ENCODE measurements around the gene HARS2. TPM values are rescaled to one million over a fixed set of nuclear protein-coding genes. Genes with fewer than 3 reads are reported as not detected.
"Not testable (repeated sequence)": the region's sequence is repeated elsewhere in the genome, so short reads cannot be mapped to it uniquely, and the experiment has no call there.

Gene HARS2
- total RNA-seq, 1 experiment from 2014 or later, result 28.8 TPM

GRCh38 chr5:140664359-140665119, 26.7 kb upstream of the HARS2 start, which contains the start of gene WDR55:
Gene WDR55 (plus strand): TSS chr5:140664904. CDS start chr5:140664913, 9 bp downstream.
- peak within 1 kb of the TSS; percentile 87 for H3K4me3 ChIP-seq
- CTCF ChIA-PET, result interaction anchor here (0.7 kb wide), 1 partner anchor 17 kb away, joined by 4 read pairs; the partner anchor contains the start of genes IK and NDUFA2
- no peaks in the 10 kb centered on the region for H3K9me3 ChIP-seq (ENCODE audit: insufficient read depth, low read depth)
- peak; percentile 91 to 95 for DNase-seq
- peak within 1 kb of the TSS; percentile 92 for H2AFZ ChIP-seq
- H3K36me3 ChIP-seq (ENCODE audit: low read depth), result peaks cover 21% of the 10 kb centered on the region; the same call in 1 of the 2 replicates
- peak within 1 kb of the TSS; percentile 95 for H3K4me2 ChIP-seq
- no peaks in the 10 kb centered on the region for H3K9me2 ChIP-seq (ENCODE audit: insufficient read depth)
- TF ChIP-seq EZH2 (IDR thresholded peaks at IDR 0.05; ENCODE audit: low read depth) (no peak), CTCF (conservative IDR thresholded peaks at IDR 0.05) (no peak)
- POLR2A ChIA-PET (ENCODE audit: unreplicated experiment), result interaction anchor here (0.6 to 1.1 kb wide), 5 partner anchors 17 to 124 kb away, joined by 3 to 6 read pairs (median 5); partner anchors contain the start of gene IK
- no peaks in the 10 kb centered on the region; the same call in 1 of the 2 replicates for H4K20me1 ChIP-seq (ENCODE audit: insufficient read depth)
- TSS peak; percentile 83 for BruUV-seq (replicated peaks)
- peaks cover 21% of the 10 kb centered on the region for H3F3A ChIP-seq (ENCODE audit: insufficient read depth, low read depth)
- H3K27ac ChIP-seq, result peak within 1 kb of the TSS; percentile 69
- intact Hi-C loops (cut with micrococcal nuclease; ENCODE audit: unreplicated experiment), result loop anchor here (2.0 kb wide), 1 partner anchor 54 kb away; no protein-coding TSS in a partner anchor
- H3K79me2 ChIP-seq (ENCODE audit: low read depth), result peaks cover 32% of the 10 kb centered on the region
- peaks cover 13% of the 10 kb centered on the region for H3K4me1 ChIP-seq (replicated peaks; ENCODE audit: insufficient read depth)
- no peaks in the 10 kb centered on the region for H3K27me3 ChIP-seq (ENCODE audit: insufficient read depth, low read depth)

GRCh38 chr5:140671035-140671434, 20.2 kb upstream of the HARS2 start:
- H3K27ac ChIP-seq; H2AFZ ChIP-seq; H3K4me1 ChIP-seq (replicated peaks; ENCODE audit: insufficient read depth); DNase-seq; POLR2A ChIA-PET (ENCODE audit: unreplicated experiment); H3K9me3 ChIP-seq (ENCODE audit: insufficient read depth, low read depth); H3K4me3 ChIP-seq; H3K9me2 ChIP-seq (ENCODE audit: insufficient read depth); H3F3A ChIP-seq (ENCODE audit: insufficient read depth, low read depth); H4K20me1 ChIP-seq (ENCODE audit: insufficient read depth); intact Hi-C loops (cut with micrococcal nuclease; ENCODE audit: unreplicated experiment); BruUV-seq (replicated peaks); H3K27me3 ChIP-seq (ENCODE audit: insufficient read depth, low read depth); H3K4me2 ChIP-seq; CTCF ChIA-PET: not testable (repeated sequence)
- Histone ChIP-seq H3K79me2 (ENCODE audit: low read depth) (peaks cover 19% of the 10 kb centered on the region), H3K36me3 (ENCODE audit: low read depth) (peaks cover 25% of the 10 kb centered on the region; the same call in 1 of the 2 replicates)

- no peaks in the 10 kb centered on the region for H3K27me3 ChIP-seq (ENCODE audit: insufficient read depth, low read depth)
- no peak overlapping the region for H3K27ac ChIP-seq
- H3K9me3 ChIP-seq (ENCODE audit: insufficient read depth, low read depth), result no peaks in the 10 kb centered on the region
- H3K4me1 ChIP-seq (replicated peaks; ENCODE audit: insufficient read depth), result peaks cover 4% of the 10 kb centered on the region; the same call in 1 of the 2 replicates
- BruUV-seq (replicated peaks), result no TSS peak
- ChIA-PET POLR2A (ENCODE audit: unreplicated experiment) (no interaction called here), CTCF (no interaction called here)
- H4K20me1 ChIP-seq (ENCODE audit: insufficient read depth), result no peaks in the 10 kb centered on the region
- H3K4me2 ChIP-seq, result no peak overlapping the region
- peaks cover 3% of the 10 kb centered on the region; the same call in 1 of the 2 replicates for H3F3A ChIP-seq (ENCODE audit: insufficient read depth, low read depth)
- intact Hi-C loops (cut with micrococcal nuclease; ENCODE audit: unreplicated experiment), result no loop called here
- DNase-seq, result no peak
- H3K9me2 ChIP-seq (ENCODE audit: insufficient read depth), result no peaks in the 10 kb centered on the region
- peaks cover 13% of the 10 kb centered on the region for H3K79me2 ChIP-seq (ENCODE audit: low read depth)
- H2AFZ ChIP-seq, result no peak overlapping the region
- TF ChIP-seq EZH2 (IDR thresholded peaks at IDR 0.05; ENCODE audit: low read depth), result no peak
- H3K4me3 ChIP-seq, result no peak overlapping the region
- H3K36me3 ChIP-seq (ENCODE audit: low read depth), result peaks cover 25% of the 10 kb centered on the region; the same call in 1 of the 2 replicates
These were observed 19.7 kb upstream of the HARS2 start for GRCh38 chr5:140671472-140672125.

Data from PC-9 (cell line).